ENCODE measurements around the gene HIGD1B.

The HIGD1B gene

DNA sequence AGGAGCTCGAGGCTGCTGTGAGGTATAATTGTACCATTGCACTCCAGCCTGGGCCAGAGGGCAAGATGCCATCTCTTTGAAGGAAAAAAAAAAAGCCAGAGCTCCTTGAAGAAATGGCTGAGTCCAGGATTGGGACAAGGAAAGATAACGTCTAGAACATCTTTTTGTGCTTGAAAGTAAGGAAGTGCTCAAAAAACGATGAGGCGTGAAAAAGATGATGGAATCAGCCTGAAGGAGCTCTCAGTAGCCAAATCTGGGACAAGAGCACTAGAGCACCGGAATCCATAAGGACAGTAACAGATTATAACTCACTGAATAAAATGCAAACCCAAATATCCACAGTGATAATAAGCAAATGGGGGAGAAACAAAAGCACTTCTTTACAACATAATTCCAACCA is 29.4 kb downstream of the HIGD1B start:
- no peaks in the 10 kb centered on the region for H3K4me1 ChIP-seq (ENCODE audit: control insufficient read depth, insufficient read depth, low read length)
- no CpG with 5 or more reads among the region's 5 CpGs for WGBS (ENCODE audit: insufficient coverage, insufficient read length)
- no peaks in the 10 kb centered on the region for H3K27me3 ChIP-seq (ENCODE audit: control insufficient read depth, insufficient read depth, low read length)
- no peak for DNase-seq (ENCODE audit: low read depth, low spot score)
- no peaks in the 10 kb centered on the region for H3K9me3 ChIP-seq (ENCODE audit: control insufficient read depth, insufficient read depth, low read length)
- peaks cover 17% of the 10 kb centered on the region; the same call in 1 of the 2 replicates for H3K36me3 ChIP-seq (ENCODE audit: control insufficient read depth, insufficient read depth, low read length)
- H3K4me3 ChIP-seq (ENCODE audit: low read length) = no peak overlapping the region
- no peak overlapping the region for H3K27ac ChIP-seq (ENCODE audit: low read length)

DNA sequence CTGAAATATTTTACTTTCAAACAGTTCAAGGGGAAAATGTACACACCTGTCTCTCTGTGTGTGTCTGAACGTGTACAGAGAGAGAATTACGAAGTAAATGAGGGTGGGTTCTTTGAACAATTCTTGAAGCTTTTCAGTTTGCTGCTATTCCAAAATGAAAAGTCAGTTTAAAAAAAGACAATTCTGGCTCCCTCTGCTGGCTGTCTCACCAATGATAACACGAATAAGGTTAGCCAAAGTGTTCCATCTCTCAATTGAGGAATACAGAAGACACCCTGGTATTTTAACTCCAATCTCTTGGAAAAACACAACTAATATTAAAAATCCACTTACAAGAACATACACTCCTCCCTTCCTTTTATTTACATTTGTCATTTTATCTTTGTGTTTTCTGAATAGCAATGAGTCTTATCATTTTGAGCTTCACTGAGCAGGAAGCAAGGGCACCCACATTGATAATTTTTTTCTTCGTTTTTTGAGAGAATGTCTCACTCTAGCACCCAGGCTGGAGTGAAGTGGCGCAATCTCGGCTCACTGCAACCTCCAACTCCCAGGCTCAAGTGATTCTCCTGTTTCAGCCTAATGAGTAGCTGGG is 31.0 kb downstream of the HIGD1B start:
- DNase-seq (ENCODE audit: low read depth, low spot score) = no peak
- peaks cover 18% of the 10 kb centered on the region; the same call in 1 of the 2 replicates for H3K36me3 ChIP-seq (ENCODE audit: control insufficient read depth, insufficient read depth, low read length)
- no CpG with 5 or more reads among the region's 6 CpGs for WGBS (ENCODE audit: insufficient coverage, insufficient read length)

DNA sequence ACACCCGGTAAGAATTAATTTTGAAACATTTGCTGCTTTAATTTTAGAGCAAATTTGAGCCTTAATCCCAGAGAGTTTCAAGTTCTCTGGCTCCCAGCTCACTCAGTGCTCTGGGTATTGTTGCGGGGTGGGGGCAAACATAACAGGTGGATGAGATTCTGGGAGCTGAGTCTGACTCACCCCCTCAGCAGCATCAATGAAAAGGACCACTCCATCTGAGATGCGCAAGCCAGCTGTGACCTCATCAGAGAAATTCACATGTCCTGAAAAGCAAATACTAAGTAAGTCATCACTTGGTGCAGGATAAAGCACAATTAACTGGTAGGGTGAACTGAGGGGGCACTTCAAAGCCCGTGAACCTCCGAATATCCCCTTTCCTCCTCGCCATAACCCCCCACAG is 31.7 kb downstream of the HIGD1B start:
- no peak overlapping the region for H3K27ac ChIP-seq (ENCODE audit: low read length)
- no peaks in the 10 kb centered on the region for H3K27me3 ChIP-seq (ENCODE audit: control insufficient read depth, insufficient read depth, low read length)
- no peaks in the 10 kb centered on the region for H3K4me1 ChIP-seq (ENCODE audit: control insufficient read depth, insufficient read depth, low read length)
- WGBS (ENCODE audit: insufficient coverage, insufficient read length) = no CpG with 5 or more reads among the region's 6 CpGs
- H3K4me3 ChIP-seq (ENCODE audit: low read length) = no peak overlapping the region
- H3K36me3 ChIP-seq (ENCODE audit: control insufficient read depth, insufficient read depth, low read length) = peaks cover 18% of the 10 kb centered on the region; the same call in 1 of the 2 replicates
- H3K9me3 ChIP-seq (ENCODE audit: control insufficient read depth, insufficient read depth, low read length) = no peaks in the 10 kb centered on the region
- no peak for DNase-seq (ENCODE audit: low read depth, low spot score)

More for the DNA sequence above, 31.0 kb downstream of the HIGD1B start:
- Histone ChIP-seq H3K27ac (ENCODE audit: low read length) (no peak overlapping the region), H3K9me3 (ENCODE audit: control insufficient read depth, insufficient read depth, low read length) (no peaks in the 10 kb centered on the region), H3K27me3 (ENCODE audit: control insufficient read depth, insufficient read depth, low read length) (no peaks in the 10 kb centered on the region), H3K4me1 (ENCODE audit: control insufficient read depth, insufficient read depth, low read length) (no peaks in the 10 kb centered on the region), H3K4me3 (ENCODE audit: low read length) (no peak overlapping the region)

DNA sequence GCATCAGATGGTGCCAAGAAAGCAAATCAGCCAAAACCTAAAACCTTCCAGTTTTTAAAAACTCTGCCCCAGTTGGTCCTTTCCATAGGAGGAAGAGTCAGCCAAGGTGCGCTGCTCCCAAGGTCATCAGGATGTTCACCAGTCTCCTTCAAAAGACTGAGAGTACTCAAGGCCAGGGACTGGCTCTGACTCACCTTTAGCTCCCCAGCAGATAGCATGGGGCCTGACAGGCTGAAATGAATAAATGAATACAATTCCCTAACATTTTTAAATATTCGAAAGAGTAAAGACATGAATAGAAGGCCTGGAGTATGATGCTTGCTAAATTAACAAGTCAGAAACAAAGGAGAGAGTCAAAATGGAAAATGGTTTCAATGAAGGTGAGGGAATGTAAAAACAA is 32.4 kb downstream of the HIGD1B start:
- H3K4me1 ChIP-seq (ENCODE audit: control insufficient read depth, insufficient read depth, low read length) = no peaks in the 10 kb centered on the region
- no peaks in the 10 kb centered on the region for H3K9me3 ChIP-seq (ENCODE audit: control insufficient read depth, insufficient read depth, low read length)
- H3K27me3 ChIP-seq (ENCODE audit: control insufficient read depth, insufficient read depth, low read length) = no peaks in the 10 kb centered on the region
- H3K36me3 ChIP-seq (ENCODE audit: control insufficient read depth, insufficient read depth, low read length) = peaks cover 23% of the 10 kb centered on the region; the same call in 1 of the 2 replicates
- no peak overlapping the region for H3K27ac ChIP-seq (ENCODE audit: low read length)
- no CpG with 5 or more reads among the region's 2 CpGs for WGBS (ENCODE audit: insufficient coverage, insufficient read length)
- no peak for DNase-seq (ENCODE audit: low read depth, low spot score)
- H3K4me3 ChIP-seq (ENCODE audit: low read length) = no peak overlapping the region

DNA sequence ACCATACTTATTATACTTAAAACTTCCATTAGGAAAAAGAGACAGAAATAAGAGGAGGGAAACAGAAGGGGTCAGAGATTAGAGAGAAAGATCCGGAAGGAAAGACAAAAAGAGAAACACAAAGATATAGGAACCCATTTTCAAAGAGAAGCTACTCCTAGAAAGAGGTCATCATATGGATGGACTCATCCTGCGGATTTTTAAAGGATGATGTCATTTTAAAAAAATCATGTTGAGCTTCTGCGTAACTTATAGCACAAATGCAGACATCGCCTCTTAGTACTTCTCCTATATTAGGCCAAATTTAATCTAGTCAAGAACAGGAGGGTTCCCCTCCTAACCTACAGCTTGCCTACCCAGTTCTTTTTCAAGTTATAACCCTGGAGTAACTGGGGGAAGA is 33.5 kb downstream of the HIGD1B start:
- Histone ChIP-seq H3K9me3 (ENCODE audit: control insufficient read depth, insufficient read depth, low read length) (no peaks in the 10 kb centered on the region), H3K4me3 (ENCODE audit: low read length) (no peak overlapping the region), H3K27me3 (ENCODE audit: control insufficient read depth, insufficient read depth, low read length) (no peaks in the 10 kb centered on the region), H3K27ac (ENCODE audit: low read length) (no peak overlapping the region), H3K36me3 (ENCODE audit: control insufficient read depth, insufficient read depth, low read length) (peaks cover 26% of the 10 kb centered on the region; the same call in 1 of the 2 replicates), H3K4me1 (ENCODE audit: control insufficient read depth, insufficient read depth, low read length) (no peaks in the 10 kb centered on the region)
- no peak for DNase-seq (ENCODE audit: low read depth, low spot score)
- no CpG with 5 or more reads among the region's 4 CpGs for WGBS (ENCODE audit: insufficient coverage, insufficient read length)

DNA sequence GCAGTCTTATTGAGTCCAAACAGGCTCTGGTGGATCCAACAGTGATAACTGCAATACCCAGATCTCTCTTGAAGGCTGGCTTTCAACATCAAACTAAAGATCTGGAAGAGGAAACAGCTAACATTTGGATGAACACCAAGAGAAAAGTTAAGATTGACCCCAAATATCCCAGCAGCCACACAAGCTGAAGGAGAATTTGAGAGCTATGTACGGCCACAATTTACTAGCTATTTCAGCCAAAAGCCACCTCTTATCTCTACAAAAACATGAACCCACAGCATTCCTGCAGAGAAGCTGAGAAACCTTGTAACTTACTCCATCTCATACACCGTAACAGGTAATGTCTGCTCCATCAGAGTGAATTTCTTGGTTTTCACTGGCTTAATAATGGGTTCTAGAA is 37.3 kb downstream of the HIGD1B start:
- DNase-seq (ENCODE audit: low read depth, low spot score) = no peak
- no peaks in the 10 kb centered on the region for H3K4me1 ChIP-seq (ENCODE audit: control insufficient read depth, insufficient read depth, low read length)
- H3K27me3 ChIP-seq (ENCODE audit: control insufficient read depth, insufficient read depth, low read length) = no peaks in the 10 kb centered on the region
- peaks cover 24% of the 10 kb centered on the region; the same call in 1 of the 2 replicates for H3K36me3 ChIP-seq (ENCODE audit: control insufficient read depth, insufficient read depth, low read length)
- no CpG with 5 or more reads among the region's 2 CpGs for WGBS (ENCODE audit: insufficient coverage, insufficient read length)
- H3K27ac ChIP-seq (ENCODE audit: low read length) = no peak overlapping the region
- no peaks in the 10 kb centered on the region for H3K9me3 ChIP-seq (ENCODE audit: control insufficient read depth, insufficient read depth, low read length)
- H3K4me3 ChIP-seq (ENCODE audit: low read length) = no peak overlapping the region

DNA sequence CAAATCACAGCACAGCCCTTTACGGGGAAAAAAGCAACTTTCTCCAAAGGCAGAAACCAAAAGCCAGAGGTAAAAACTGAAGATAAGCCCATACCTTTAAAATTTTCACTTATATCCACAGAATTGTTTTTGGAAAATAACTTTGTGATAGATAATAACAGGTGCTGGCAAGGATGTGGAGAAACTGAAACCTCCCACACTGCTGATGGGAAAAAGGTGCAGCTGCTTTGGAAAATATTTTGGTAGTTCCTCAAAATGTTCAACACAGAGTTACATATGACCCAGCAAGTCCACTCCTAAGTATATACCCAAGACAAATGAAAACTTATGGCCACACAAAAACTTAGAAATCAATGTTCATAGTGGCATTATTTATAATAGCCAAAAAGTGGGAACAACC is 39.3 kb downstream of the HIGD1B start:
- Histone ChIP-seq H3K27me3 (ENCODE audit: control insufficient read depth, insufficient read depth, low read length) (no peaks in the 10 kb centered on the region), H3K9me3 (ENCODE audit: control insufficient read depth, insufficient read depth, low read length) (no peaks in the 10 kb centered on the region), H3K36me3 (ENCODE audit: control insufficient read depth, insufficient read depth, low read length) (peaks cover 19% of the 10 kb centered on the region; the same call in 1 of the 2 replicates), H3K27ac (ENCODE audit: low read length) (no peak overlapping the region), H3K4me3 (ENCODE audit: low read length) (no peak overlapping the region), H3K4me1 (ENCODE audit: control insufficient read depth, insufficient read depth, low read length) (no peaks in the 10 kb centered on the region)
- no CpG with 5 or more reads among the region's 1 CpG for WGBS (ENCODE audit: insufficient coverage, insufficient read length)
- no peak for DNase-seq (ENCODE audit: low read depth, low spot score)

DNA sequence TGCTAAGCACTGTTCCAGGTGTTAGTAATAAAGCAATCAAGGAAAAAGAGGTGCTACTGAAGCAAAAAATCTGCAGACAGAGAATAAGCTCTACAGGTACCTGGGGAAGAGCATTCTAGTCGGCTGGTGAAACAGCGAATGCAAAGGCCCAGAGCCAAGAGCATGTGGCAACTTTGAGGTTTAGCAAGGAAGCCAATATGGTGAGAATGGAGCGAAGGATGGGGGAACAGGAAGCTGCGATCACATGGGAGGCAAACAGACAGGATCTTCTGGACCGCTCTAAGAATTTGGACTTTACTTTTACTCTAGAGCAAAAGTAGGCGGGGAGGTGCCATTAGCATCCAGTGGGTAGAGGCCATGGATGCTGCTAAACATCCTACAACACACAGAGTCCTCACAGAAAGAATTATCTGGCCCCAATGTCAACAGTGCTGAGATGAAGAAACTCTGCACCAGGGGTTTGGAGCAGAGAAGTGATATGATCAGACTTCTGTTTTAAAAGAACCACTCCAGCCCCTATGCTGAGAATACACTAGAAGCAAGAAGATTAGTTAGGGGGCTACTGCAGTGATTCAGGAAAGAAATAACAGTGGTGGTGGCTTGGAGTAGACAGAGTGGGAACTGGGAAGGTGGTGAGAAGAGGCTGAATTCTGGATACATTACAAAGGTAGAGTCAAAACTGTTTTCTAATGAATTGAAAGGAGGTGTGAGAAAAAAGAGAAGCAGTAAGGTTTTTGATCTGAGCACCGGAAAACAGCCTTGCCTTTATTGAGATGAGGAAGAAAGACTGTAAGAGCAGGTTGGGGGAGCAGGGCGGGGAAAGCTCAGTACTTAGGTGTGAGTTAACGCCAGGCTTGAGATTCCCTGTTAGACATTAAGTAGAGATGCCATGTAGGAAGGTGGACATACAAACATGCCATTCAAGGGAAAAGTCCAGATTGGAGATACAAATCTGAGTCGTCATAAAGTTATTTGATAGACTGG is 40.6 kb downstream of the HIGD1B start:
- no peaks in the 10 kb centered on the region for H3K9me3 ChIP-seq (ENCODE audit: control insufficient read depth, insufficient read depth, low read length)
- no peaks in the 10 kb centered on the region for H3K27me3 ChIP-seq (ENCODE audit: control insufficient read depth, insufficient read depth, low read length)
- H3K36me3 ChIP-seq (ENCODE audit: control insufficient read depth, insufficient read depth, low read length) = peaks cover 18% of the 10 kb centered on the region; the same call in 1 of the 2 replicates
- WGBS (ENCODE audit: insufficient coverage, insufficient read length) = no CpG with 5 or more reads among the region's 10 CpGs
- no peaks in the 10 kb centered on the region for H3K4me1 ChIP-seq (ENCODE audit: control insufficient read depth, insufficient read depth, low read length)
- H3K4me3 ChIP-seq (ENCODE audit: low read length) = no peak overlapping the region
- no peak for DNase-seq (ENCODE audit: low read depth, low spot score)
- H3K27ac ChIP-seq (ENCODE audit: low read length) = no peak overlapping the region

DNA sequence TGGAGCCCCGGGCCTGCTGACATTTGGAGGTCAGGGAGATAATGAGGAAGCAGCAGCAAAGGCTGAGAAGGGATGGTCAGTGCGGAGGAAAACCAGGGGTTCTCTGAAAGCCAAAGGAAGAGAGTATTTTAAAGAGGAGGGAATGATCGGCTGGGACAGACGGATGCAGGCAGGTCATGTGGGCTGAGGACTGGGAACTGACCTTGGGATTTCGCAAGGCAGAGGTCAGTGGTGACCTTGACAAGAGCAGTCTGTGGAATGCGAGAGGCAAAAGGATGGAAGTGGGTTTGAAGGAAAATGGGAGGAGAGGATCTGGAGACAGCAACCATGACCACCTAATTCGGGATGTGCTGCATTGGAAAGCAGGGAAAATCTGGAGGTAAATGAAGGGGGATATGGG is 41.3 kb downstream of the HIGD1B start:
- no peak for DNase-seq (ENCODE audit: low read depth, low spot score)
- no peak overlapping the region for H3K27ac ChIP-seq (ENCODE audit: low read length)
- WGBS (ENCODE audit: insufficient coverage, insufficient read length) = no CpG with 5 or more reads among the region's 7 CpGs
- H3K4me1 ChIP-seq (ENCODE audit: control insufficient read depth, insufficient read depth, low read length) = no peaks in the 10 kb centered on the region
- peaks cover 15% of the 10 kb centered on the region; the same call in 1 of the 2 replicates for H3K36me3 ChIP-seq (ENCODE audit: control insufficient read depth, insufficient read depth, low read length)
- H3K4me3 ChIP-seq (ENCODE audit: low read length) = no peak overlapping the region
- H3K27me3 ChIP-seq (ENCODE audit: control insufficient read depth, insufficient read depth, low read length) = no peaks in the 10 kb centered on the region
- H3K9me3 ChIP-seq (ENCODE audit: control insufficient read depth, insufficient read depth, low read length) = no peaks in the 10 kb centered on the region

DNA sequence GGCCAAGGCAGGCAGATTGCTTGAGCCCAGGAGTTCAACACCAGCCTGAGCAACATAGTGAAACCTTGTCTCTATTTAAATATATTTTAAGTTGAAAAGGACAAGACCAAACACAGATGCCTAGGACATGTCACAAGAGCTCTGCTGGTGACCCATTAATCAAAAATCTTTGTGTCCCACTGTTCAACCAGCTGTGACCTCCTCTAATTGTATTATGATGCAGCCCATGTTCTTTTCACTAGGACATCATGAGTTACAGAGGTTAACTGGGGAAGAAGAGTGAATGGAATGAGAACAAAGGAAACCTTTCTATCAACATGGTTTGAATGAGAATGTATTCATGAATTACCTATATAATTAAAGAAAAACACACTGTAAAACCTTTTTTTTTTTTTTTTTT is 44.6 kb downstream of the HIGD1B start:
- no peaks in the 10 kb centered on the region for H3K9me3 ChIP-seq (ENCODE audit: control insufficient read depth, insufficient read depth, low read length)
- H3K36me3 ChIP-seq (ENCODE audit: control insufficient read depth, insufficient read depth, low read length) = no peaks in the 10 kb centered on the region; the same call in 1 of the 2 replicates
- no peak overlapping the region for H3K27ac ChIP-seq (ENCODE audit: low read length)
- H3K27me3 ChIP-seq (ENCODE audit: control insufficient read depth, insufficient read depth, low read length) = no peaks in the 10 kb centered on the region
- no peak overlapping the region for H3K4me3 ChIP-seq (ENCODE audit: low read length)
- DNase-seq (ENCODE audit: low read depth, low spot score) = no peak
- H3K4me1 ChIP-seq (ENCODE audit: control insufficient read depth, insufficient read depth, low read length) = no peaks in the 10 kb centered on the region

All from iPS DF 6.9 (cell line).